GM23338 (cell line): ENCODE measurements around the gene IGIP. TPM values are rescaled to one million over a fixed set of nuclear protein-coding genes. Genes with fewer than 3 reads are reported as not detected.

ENCODE experiments used
- ATAC-seq: fragments of 200-7000 bp; cut with Tn5 transposase; 3 replicates; pipeline ENCODE4 v1.9.1; 2020
- DNase-seq: peaks from one replicate; pipeline ENCODE4 v3.0.0-alpha.2; 2015; ENCODE audit warnings: low spot score
- H2AFZ ChIP-seq: fragments of 200-600 bp; sonication (generic); 2 replicates; pipeline ENCODE4 v1.8.0; 2016; ENCODE audit warnings: antibody characterized with exemption, mild to moderate bottlenecking, moderate library complexity
- H3F3A ChIP-seq: fragments of 200-600 bp; sonication (generic); replicated peaks from 2 replicates; pipeline ENCODE4 v1.8.0; 2017; ENCODE audit warnings: antibody characterized with exemption, mixed run types, low read depth
- H3K27ac ChIP-seq: fragments of 200-600 bp; sonication (generic); 2 replicates; pipeline ENCODE4 v1.6.1; 2016; ENCODE audit warnings: low read depth
- H3K27me3 ChIP-seq: fragments of 200-600 bp; sonication (generic); 2 replicates; pipeline ENCODE4 v1.8.0; 2016; ENCODE audit warnings: mild to moderate bottlenecking, mixed run types, moderate library complexity; ENCODE audit not compliant: insufficient read depth
- H3K36me3 ChIP-seq: fragments of 200-600 bp; sonication (generic); 2 replicates; pipeline ENCODE4 v1.8.0; 2016; ENCODE audit warnings: mild to moderate bottlenecking; ENCODE audit not compliant: insufficient read depth
- H3K4me1 ChIP-seq: fragments of 200-600 bp; sonication (generic); 2 replicates; pipeline ENCODE4 v1.8.0; 2016; ENCODE audit warnings: mild to moderate bottlenecking, moderate library complexity; ENCODE audit not compliant: insufficient read depth
- H3K4me2 ChIP-seq: fragments of 200-600 bp; sonication (generic); 2 replicates; pipeline ENCODE4 v1.7.1; 2017; ENCODE audit warnings: mixed run types
- H3K4me3 ChIP-seq: fragments of 200-600 bp; sonication (generic); 2 replicates; pipeline ENCODE4 v1.6.1; 2016; ENCODE audit warnings: mixed run types
- H3K79me2 ChIP-seq: fragments of 200-600 bp; sonication (generic); replicated peaks from 2 replicates; pipeline ENCODE4 v1.8.0; 2017; ENCODE audit warnings: mild to moderate bottlenecking; ENCODE audit not compliant: insufficient read depth
- H3K9me2 ChIP-seq: fragments of 200-600 bp; sonication (generic); 2 replicates; pipeline ENCODE4 v1.8.0; 2017; ENCODE audit not compliant: insufficient read depth
- H4K20me1 ChIP-seq: fragments of 200-600 bp; sonication (generic); replicated peaks from 2 replicates; pipeline ENCODE4 v1.8.0; 2017; ENCODE audit warnings: mild to moderate bottlenecking; ENCODE audit not compliant: insufficient read depth
- H3K27ac Mint-ChIP-seq: 2 replicates; pipeline ENCODE4 v1.8.0; 2020; ENCODE audit warnings: inconsistent platforms, mild to moderate bottlenecking, moderate library complexity, mixed read lengths
- H3K27me3 Mint-ChIP-seq: 3 replicates; pipeline ENCODE4 v1.8.0; 2022; ENCODE audit warnings: low read depth, mild to moderate bottlenecking, moderate library complexity, mixed read lengths, inconsistent platforms; ENCODE audit not compliant: insufficient read depth, poor library complexity
- H3K36me3 Mint-ChIP-seq: 3 replicates; pipeline ENCODE4 v1.8.0; 2021; ENCODE audit warnings: low read depth, mild to moderate bottlenecking, inconsistent platforms, moderate library complexity, mixed read lengths
- H3K4me1 Mint-ChIP-seq: 3 replicates; pipeline ENCODE4 v1.8.0; 2020; ENCODE audit warnings: mild to moderate bottlenecking, inconsistent platforms, mixed read lengths
- H3K4me3 Mint-ChIP-seq: 3 replicates; pipeline ENCODE4 v1.8.0; 2021; ENCODE audit warnings: moderate library complexity, mild to moderate bottlenecking, inconsistent platforms, mixed read lengths
- H3K9me3 Mint-ChIP-seq: 3 replicates; pipeline ENCODE4 v1.8.0; 2020; ENCODE audit warnings: moderate library complexity, mild to moderate bottlenecking, inconsistent platforms, mixed read lengths
- polyA plus RNA-seq: library from polyadenylated mRNA; unstranded; fragments of >200 nt; fragmentation: Nextera tagmentation; extraction: Ambion mirVana; gene quantifications from 2 replicates; pipeline ENCODE4 v1.2.1, GENCODE V29; 2016
- total RNA-seq: library from RNA; depleted of rRNA; stranded (reverse); fragments of >200 nt; shearing (Covaris generic); gene quantifications from 2 replicates; pipeline ENCODE4 v1.2.3, GENCODE V29; 2014
- TF ChIP-seq, protein P1 (sequence below), 2 experiments: fragments of 200-600 bp in 1 of 2; sonication (generic) in 1 of 2; conservative IDR thresholded peaks; 2 replicates each; pipeline versions ENCODE4 v1.5.1 to v1.6.1; 2016 to 2017; ENCODE audit warnings: antibody characterized with exemption in 2 of 2, low read depth in 2 of 2, mild to moderate bottlenecking in 2 of 2, moderate library complexity in 1 of 2
- TF ChIP-seq, protein P2 (sequence below): fragments of 250-450 bp; sonication (Bioruptor Pico); IDR thresholded peaks from 2 replicates; pipeline ENCODE4 v1.5.0; 2020; ENCODE audit warnings: mild to moderate bottlenecking, moderate library complexity
- TF ChIP-seq, protein P3 (sequence below): IDR thresholded peaks from one replicate; pipeline ENCODE4 v1.6.1; 2018; ENCODE audit warnings: antibody characterized with exemption; ENCODE audit not compliant: unreplicated experiment

Gene IGIP
- total and polyA plus RNA-seq, 2 experiments from 2014 or later, result 0.21 to 0.38 TPM

DNA sequence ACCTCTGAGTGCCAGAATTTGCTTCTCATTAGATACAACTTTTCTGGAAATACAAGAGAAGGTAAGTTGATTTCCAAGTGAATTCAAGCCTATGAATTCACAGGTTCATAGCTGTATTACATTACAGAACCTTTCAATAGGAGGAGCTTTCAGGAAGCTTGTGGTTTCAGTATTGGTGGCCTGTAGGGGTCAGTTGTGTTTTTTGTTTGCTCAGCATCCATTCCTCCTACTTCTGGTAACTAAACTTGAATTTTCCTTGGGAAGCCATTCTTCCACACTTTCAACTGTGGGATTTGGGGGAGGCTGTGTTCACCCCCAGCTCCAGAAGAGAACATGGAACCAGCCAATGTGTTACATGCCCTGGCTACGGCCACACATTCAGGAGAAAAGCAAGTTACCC is 43.7 kb downstream of the IGIP start:
- H3K27ac Mint-ChIP-seq, result no peak overlapping the region
- H3K4me3 ChIP-seq, result no peak overlapping the region
- H3K4me2 ChIP-seq, result no peak overlapping the region
- H3F3A ChIP-seq, result no peaks in the 10 kb centered on the region
- H3K27ac ChIP-seq, result no peak overlapping the region
- DNase-seq (peak; percentile 45), ATAC-seq (peak; percentile 66)
- no peaks in the 10 kb centered on the region for H3K36me3 Mint-ChIP-seq
- TF ChIP-seq, protein P1, sequence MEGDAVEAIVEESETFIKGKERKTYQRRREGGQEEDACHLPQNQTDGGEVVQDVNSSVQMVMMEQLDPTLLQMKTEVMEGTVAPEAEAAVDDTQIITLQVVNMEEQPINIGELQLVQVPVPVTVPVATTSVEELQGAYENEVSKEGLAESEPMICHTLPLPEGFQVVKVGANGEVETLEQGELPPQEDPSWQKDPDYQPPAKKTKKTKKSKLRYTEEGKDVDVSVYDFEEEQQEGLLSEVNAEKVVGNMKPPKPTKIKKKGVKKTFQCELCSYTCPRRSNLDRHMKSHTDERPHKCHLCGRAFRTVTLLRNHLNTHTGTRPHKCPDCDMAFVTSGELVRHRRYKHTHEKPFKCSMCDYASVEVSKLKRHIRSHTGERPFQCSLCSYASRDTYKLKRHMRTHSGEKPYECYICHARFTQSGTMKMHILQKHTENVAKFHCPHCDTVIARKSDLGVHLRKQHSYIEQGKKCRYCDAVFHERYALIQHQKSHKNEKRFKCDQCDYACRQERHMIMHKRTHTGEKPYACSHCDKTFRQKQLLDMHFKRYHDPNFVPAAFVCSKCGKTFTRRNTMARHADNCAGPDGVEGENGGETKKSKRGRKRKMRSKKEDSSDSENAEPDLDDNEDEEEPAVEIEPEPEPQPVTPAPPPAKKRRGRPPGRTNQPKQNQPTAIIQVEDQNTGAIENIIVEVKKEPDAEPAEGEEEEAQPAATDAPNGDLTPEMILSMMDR (conservative IDR thresholded peaks at IDR 0.05; ENCODE audit: low read depth in 2 of 2), result peak; percentile 42 to 53
- TF ChIP-seq, protein P2, sequence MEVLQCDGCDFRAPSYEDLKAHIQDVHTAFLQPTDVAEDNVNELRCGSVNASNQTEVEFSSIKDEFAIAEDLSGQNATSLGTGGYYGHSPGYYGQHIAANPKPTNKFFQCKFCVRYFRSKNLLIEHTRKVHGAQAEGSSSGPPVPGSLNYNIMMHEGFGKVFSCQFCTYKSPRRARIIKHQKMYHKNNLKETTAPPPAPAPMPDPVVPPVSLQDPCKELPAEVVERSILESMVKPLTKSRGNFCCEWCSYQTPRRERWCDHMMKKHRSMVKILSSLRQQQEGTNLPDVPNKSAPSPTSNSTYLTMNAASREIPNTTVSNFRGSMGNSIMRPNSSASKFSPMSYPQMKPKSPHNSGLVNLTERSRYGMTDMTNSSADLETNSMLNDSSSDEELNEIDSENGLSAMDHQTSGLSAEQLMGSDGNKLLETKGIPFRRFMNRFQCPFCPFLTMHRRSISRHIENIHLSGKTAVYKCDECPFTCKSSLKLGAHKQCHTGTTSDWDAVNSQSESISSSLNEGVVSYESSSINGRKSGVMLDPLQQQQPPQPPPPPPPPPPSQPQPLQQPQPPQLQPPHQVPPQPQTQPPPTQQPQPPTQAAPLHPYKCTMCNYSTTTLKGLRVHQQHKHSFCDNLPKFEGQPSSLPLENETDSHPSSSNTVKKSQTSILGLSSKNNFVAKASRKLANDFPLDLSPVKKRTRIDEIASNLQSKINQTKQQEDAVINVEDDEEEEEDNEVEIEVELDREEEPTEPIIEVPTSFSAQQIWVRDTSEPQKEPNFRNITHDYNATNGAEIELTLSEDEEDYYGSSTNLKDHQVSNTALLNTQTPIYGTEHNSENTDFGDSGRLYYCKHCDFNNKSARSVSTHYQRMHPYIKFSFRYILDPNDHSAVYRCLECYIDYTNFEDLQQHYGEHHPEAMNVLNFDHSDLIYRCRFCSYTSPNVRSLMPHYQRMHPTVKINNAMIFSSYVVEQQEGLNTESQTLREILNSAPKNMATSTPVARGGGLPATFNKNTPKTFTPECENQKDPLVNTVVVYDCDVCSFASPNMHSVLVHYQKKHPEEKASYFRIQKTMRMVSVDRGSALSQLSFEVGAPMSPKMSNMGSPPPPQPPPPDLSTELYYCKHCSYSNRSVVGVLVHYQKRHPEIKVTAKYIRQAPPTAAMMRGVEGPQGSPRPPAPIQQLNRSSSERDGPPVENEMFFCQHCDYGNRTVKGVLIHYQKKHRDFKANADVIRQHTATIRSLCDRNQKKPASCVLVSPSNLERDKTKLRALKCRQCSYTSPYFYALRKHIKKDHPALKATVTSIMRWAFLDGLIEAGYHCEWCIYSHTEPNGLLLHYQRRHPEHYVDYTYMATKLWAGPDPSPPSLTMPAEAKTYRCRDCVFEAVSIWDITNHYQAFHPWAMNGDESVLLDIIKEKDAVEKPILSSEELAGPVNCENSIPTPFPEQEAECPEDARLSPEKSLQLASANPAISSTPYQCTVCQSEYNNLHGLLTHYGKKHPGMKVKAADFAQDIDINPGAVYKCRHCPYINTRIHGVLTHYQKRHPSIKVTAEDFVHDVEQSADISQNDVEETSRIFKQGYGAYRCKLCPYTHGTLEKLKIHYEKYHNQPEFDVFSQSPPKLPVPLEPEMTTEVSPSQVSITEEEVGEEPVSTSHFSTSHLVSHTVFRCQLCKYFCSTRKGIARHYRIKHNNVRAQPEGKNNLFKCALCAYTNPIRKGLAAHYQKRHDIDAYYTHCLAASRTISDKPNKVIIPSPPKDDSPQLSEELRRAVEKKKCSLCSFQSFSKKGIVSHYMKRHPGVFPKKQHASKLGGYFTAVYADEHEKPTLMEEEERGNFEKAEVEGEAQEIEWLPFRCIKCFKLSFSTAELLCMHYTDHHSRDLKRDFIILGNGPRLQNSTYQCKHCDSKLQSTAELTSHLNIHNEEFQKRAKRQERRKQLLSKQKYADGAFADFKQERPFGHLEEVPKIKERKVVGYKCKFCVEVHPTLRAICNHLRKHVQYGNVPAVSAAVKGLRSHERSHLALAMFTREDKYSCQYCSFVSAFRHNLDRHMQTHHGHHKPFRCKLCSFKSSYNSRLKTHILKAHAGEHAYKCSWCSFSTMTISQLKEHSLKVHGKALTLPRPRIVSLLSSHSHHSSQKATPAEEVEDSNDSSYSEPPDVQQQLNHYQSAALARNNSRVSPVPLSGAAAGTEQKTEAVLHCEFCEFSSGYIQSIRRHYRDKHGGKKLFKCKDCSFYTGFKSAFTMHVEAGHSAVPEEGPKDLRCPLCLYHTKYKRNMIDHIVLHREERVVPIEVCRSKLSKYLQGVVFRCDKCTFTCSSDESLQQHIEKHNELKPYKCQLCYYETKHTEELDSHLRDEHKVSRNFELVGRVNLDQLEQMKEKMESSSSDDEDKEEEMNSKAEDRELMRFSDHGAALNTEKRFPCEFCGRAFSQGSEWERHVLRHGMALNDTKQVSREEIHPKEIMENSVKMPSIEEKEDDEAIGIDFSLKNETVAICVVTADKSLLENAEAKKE, result no peak
- TF ChIP-seq, protein P3, sequence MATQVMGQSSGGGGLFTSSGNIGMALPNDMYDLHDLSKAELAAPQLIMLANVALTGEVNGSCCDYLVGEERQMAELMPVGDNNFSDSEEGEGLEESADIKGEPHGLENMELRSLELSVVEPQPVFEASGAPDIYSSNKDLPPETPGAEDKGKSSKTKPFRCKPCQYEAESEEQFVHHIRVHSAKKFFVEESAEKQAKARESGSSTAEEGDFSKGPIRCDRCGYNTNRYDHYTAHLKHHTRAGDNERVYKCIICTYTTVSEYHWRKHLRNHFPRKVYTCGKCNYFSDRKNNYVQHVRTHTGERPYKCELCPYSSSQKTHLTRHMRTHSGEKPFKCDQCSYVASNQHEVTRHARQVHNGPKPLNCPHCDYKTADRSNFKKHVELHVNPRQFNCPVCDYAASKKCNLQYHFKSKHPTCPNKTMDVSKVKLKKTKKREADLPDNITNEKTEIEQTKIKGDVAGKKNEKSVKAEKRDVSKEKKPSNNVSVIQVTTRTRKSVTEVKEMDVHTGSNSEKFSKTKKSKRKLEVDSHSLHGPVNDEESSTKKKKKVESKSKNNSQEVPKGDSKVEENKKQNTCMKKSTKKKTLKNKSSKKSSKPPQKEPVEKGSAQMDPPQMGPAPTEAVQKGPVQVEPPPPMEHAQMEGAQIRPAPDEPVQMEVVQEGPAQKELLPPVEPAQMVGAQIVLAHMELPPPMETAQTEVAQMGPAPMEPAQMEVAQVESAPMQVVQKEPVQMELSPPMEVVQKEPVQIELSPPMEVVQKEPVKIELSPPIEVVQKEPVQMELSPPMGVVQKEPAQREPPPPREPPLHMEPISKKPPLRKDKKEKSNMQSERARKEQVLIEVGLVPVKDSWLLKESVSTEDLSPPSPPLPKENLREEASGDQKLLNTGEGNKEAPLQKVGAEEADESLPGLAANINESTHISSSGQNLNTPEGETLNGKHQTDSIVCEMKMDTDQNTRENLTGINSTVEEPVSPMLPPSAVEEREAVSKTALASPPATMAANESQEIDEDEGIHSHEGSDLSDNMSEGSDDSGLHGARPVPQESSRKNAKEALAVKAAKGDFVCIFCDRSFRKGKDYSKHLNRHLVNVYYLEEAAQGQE, result no peak
- no peak overlapping the region for H3K4me3 Mint-ChIP-seq
- H3K4me1 ChIP-seq, result peaks cover 5% of the 10 kb centered on the region; the same call in 1 of the 2 replicates
- H3K79me2 ChIP-seq, result no peaks in the 10 kb centered on the region
- H3K9me2 ChIP-seq, result no peaks in the 10 kb centered on the region
- no peaks in the 10 kb centered on the region for H3K9me3 Mint-ChIP-seq
- no peaks in the 10 kb centered on the region for H4K20me1 ChIP-seq
- H2AFZ ChIP-seq, result no peak overlapping the region
- peaks cover 4% of the 10 kb centered on the region for H3K4me1 Mint-ChIP-seq
- H3K27me3 Mint-ChIP-seq, result peaks cover 5% of the 10 kb centered on the region
- no peaks in the 10 kb centered on the region for H3K36me3 ChIP-seq
- no peaks in the 10 kb centered on the region for H3K27me3 ChIP-seq
